Peyer's patch (tissue), 4 donors: Measurements from ENCODE around the gene METRNL.

Source experiments
- CTCF ChIP-seq, 6 experiments: fragments of 450-650 bp in 4 of 6; fragments of 200-600 bp in 2 of 6; sonication (generic) in 1 of 6; IDR thresholded peaks; one replicate each; pipeline ENCODE4 v1.5.1; 2017 to 2019; ENCODE audit warnings: antibody characterized with exemption in 6 of 6, mild to moderate bottlenecking in 3 of 6, moderate library complexity in 1 of 6
- POLR2A ChIP-seq, 2 donors: fragments of 450-650 bp; IDR thresholded peaks; one replicate each; pipeline ENCODE4 v1.5.1; 2017; ENCODE audit warnings: antibody characterized with exemption in 2 of 2, mild to moderate bottlenecking in 2 of 2, moderate library complexity in 2 of 2

DNA sequence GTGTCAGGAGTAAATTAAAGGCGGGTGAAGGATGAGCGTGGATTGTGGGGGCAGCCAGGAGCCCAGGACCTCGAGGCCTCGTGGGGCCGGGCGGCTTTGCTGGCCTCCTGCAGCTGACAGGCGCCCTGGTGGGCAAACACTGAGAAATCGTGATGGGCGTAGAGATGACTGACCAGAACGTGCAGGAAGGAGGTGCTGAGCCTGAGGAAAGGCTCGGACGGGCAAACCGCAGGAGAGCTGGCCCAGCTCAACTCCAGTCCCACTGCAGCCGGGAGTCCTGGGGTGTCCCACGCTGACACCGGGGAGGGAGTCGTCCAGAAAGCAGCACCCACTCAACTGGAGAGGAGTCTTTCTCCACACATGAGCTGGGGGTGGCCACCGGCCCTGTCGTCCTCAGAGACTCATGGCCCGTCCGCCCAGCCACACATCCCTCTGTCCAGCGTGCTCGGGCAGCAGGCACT, 36.9 kb downstream of the METRNL start:
- TF ChIP-seq POLR2A (IDR thresholded peaks at IDR 0.05) (no peak), CTCF (IDR thresholded peaks at IDR 0.05) (no peak)
